OCI-LY3 (cell line): Measurements from ENCODE around the gene PIM3.

Source experiments
- CTCF ChIP-seq: fragments of 200-600, 300-600 bp; sonication (generic); IDR thresholded peaks from 2 replicates; pipeline ENCODE4 v1.5.1; 2014; ENCODE audit warnings: antibody characterized with exemption, low read length, low read depth
- EZH2phosphoT487 ChIP-seq: fragments of 200-600 bp; shearing (Covaris generic); IDR thresholded peaks from 2 replicates; pipeline ENCODE4 v1.6.1; 2018; ENCODE audit warnings: antibody characterized with exemption, mixed run types, low read depth

GRCh38 chr22:49930596-49931412 lies 29.8 kb upstream of the PIM3 start:
- TF ChIP-seq CTCF (peak; percentile 65), EZH2phosphoT487 (no peak)
